GM20431 (cell line): ENCODE measurements around the gene VENTX.
"Not testable (repeated sequence)": the region's sequence is repeated elsewhere in the genome, so short reads cannot be mapped to it uniquely, and the experiment has no call there.

Source experiments
- in situ Hi-C: fragments of 300-500 bp; cut with MseI, MboI; formaldehyde crosslinking; loops from one replicate; pipeline ENCODE4 v1.15.0; 2020; ENCODE audit warnings: low sequenced_read_pairs; ENCODE audit not compliant: unreplicated experiment

The VENTX gene

GRCh38 chr10:133249975-133250754, 12.5 kb downstream of the VENTX start:
- in situ Hi-C loops = no loop called here

- in situ Hi-C loops = no loop called here
Measured at GRCh38 chr10:133251388-133252222, 13.9 kb downstream of the VENTX start.

GRCh38 chr10:133252223-133252552, 14.5 kb downstream of the VENTX start:
- in situ Hi-C loops = no loop called here

- in situ Hi-C loops = no loop called here
Measured at GRCh38 chr10:133253361-133253955, 15.8 kb downstream of the VENTX start.

GRCh38 chr10:133254421-133255120, 16.9 kb downstream of the VENTX start:
- in situ Hi-C loops = no loop called here

GRCh38 chr10:133255323-133255722, 17.7 kb downstream of the VENTX start:
- in situ Hi-C loops = no loop called here

- in situ Hi-C loops = no loop called here
Measured at GRCh38 chr10:133257489-133258065, 19.9 kb downstream of the VENTX start.

- in situ Hi-C loops = no loop called here
Measured at GRCh38 chr10:133258066-133258817, 20.6 kb downstream of the VENTX start.

- in situ Hi-C loops = no loop called here
Measured at GRCh38 chr10:133258818-133259601, 21.4 kb downstream of the VENTX start.

GRCh38 chr10:133259602-133259989, 21.9 kb downstream of the VENTX start:
- in situ Hi-C loops = no loop called here

- in situ Hi-C loops = no loop called here
Measured at GRCh38 chr10:133260895-133261725, 23.5 kb downstream of the VENTX start.

- in situ Hi-C loops = no loop called here
Measured at GRCh38 chr10:133261726-133262325, 24.2 kb downstream of the VENTX start.

GRCh38 chr10:133262696-133263095, 25.0 kb downstream of the VENTX start:
- in situ Hi-C loops = no loop called here

- in situ Hi-C loops = no loop called here
Measured at GRCh38 chr10:133263674-133264073, 26.0 kb downstream of the VENTX start.

GRCh38 chr10:133264461-133264860, 26.8 kb downstream of the VENTX start:
- in situ Hi-C loops = no loop called here

GRCh38 chr10:133265052-133265451, 27.4 kb downstream of the VENTX start:
- in situ Hi-C loops = not testable (repeated sequence)

- in situ Hi-C loops = no loop called here
Measured at GRCh38 chr10:133266056-133266795, 28.6 kb downstream of the VENTX start.
